IPS-15b (cell line): ENCODE measurements around the gene CELA2A.

Experiments
- H3K27me3 ChIP-seq: one replicate; pipeline ENCODE4 v1.6.1; 2013; ENCODE audit warnings: low read length; ENCODE audit not compliant: control insufficient read depth, insufficient read depth
- H3K36me3 ChIP-seq: one replicate; pipeline ENCODE4 v1.6.1; 2013; ENCODE audit warnings: low read length; ENCODE audit not compliant: control insufficient read depth, insufficient read depth
- H3K4me1 ChIP-seq: one replicate; pipeline ENCODE4 v1.6.1; 2013; ENCODE audit warnings: mild to moderate bottlenecking, low read length; ENCODE audit not compliant: control insufficient read depth, insufficient read depth
- H3K4me3 ChIP-seq: one replicate; pipeline ENCODE4 v1.5.1; 2013; ENCODE audit warnings: low read depth, low read length
- H3K9ac ChIP-seq: one replicate; pipeline ENCODE4 v1.6.1; 2013; ENCODE audit warnings: low read depth, mild to moderate bottlenecking, low read length
- H3K9me3 ChIP-seq: one replicate; pipeline ENCODE4 v1.6.1; 2013; ENCODE audit warnings: mild to moderate bottlenecking, low read length; ENCODE audit not compliant: control insufficient read depth, insufficient read depth

Gene CELA2A

DNA sequence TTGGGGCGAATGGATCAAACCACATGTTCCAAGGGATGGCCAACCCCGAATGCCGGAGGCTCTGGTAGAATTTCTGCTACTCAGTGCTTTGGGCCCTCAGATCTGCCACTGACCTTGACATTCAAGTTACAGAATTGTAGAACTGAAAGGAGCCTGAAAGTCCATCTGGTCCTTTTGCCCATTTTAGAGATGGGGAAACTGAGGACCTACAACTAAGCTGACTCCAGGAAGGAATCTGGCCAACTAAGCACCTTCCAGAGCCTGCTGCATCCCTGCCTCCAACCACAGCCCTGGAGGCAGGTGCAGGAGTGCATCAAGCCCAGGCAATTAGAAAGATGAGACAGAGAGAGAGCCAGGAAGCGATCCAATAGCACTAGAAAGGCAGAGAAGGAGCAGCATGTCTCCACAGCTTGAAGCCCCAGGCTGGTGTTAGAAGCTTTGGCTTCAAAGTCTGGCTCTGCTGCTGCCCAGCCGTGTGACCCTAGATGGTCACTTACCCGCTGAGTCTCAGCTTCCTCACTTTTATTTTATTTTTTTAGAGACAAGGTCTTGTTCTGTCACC is 19.6 kb upstream of the CELA2A start:
- H3K27me3 ChIP-seq, result no peaks in the 10 kb centered on the region
- no peaks in the 10 kb centered on the region for H3K4me1 ChIP-seq
- H3K9me3 ChIP-seq, result no peaks in the 10 kb centered on the region
- no peak overlapping the region for H3K4me3 ChIP-seq
- no peaks in the 10 kb centered on the region for H3K36me3 ChIP-seq
- no peak overlapping the region for H3K9ac ChIP-seq

GRCh38 chr1:15439325-15439724 is 17.2 kb upstream of the CELA2A start:
- Histone ChIP-seq H3K9me3 (no peaks in the 10 kb centered on the region), H3K4me3 (no peak overlapping the region), H3K9ac (no peak overlapping the region), H3K4me1 (no peaks in the 10 kb centered on the region), H3K27me3 (no peaks in the 10 kb centered on the region), H3K36me3 (no peaks in the 10 kb centered on the region)

DNA sequence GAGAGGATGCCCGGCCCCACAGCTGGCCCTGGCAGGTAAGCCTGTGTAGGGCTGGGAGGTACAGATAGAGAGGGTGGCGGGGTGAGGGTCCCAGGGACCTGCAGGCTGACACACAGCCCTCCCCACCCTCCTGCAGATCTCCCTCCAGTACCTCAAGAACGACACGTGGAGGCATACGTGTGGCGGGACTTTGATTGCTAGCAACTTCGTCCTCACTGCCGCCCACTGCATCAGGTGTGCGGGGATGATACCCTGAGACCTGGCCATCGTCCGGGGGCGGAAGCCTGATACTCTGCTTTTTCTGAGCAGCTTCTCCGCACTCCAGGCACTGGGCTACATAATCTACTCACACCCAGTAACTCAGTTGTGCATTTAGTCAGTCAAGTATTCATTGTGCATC is 16.2 kb upstream of the CELA2A start:
- Histone ChIP-seq H3K36me3 (no peaks in the 10 kb centered on the region), H3K4me1 (no peaks in the 10 kb centered on the region), H3K4me3 (no peak overlapping the region), H3K9ac (no peak overlapping the region), H3K9me3 (no peaks in the 10 kb centered on the region), H3K27me3 (no peaks in the 10 kb centered on the region)

DNA sequence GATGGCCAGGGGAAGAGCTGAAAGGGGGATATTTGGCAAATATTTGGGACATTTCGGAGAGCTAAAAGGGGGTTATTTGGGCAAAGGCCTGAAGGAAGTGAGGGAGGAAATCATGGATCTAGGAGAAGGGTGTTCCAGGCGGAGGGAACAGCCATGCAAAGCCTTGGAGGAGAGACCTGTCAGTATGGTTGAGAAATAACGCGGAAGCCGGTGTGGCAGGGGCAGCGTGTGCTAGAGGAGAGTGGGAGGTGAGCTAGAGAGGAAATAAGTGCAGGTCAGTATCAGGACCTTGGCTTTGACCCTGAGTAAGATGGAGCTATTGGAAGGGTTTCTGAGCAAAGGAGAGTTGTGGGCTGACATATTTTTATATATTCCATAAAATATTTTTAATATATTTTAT is 15.3 kb upstream of the CELA2A start:
- no peaks in the 10 kb centered on the region for H3K4me1 ChIP-seq
- H3K4me3 ChIP-seq, result no peak overlapping the region
- H3K27me3 ChIP-seq, result no peaks in the 10 kb centered on the region
- H3K36me3 ChIP-seq, result no peaks in the 10 kb centered on the region
- H3K9me3 ChIP-seq, result no peaks in the 10 kb centered on the region
- no peak overlapping the region for H3K9ac ChIP-seq

- no peaks in the 10 kb centered on the region for H3K36me3 ChIP-seq
- H3K4me3 ChIP-seq, result no peak overlapping the region
- no peaks in the 10 kb centered on the region for H3K27me3 ChIP-seq
- H3K4me1 ChIP-seq, result no peaks in the 10 kb centered on the region
- H3K9me3 ChIP-seq, result no peaks in the 10 kb centered on the region
- H3K9ac ChIP-seq, result no peak overlapping the region
Observed at GRCh38 chr1:15442119-15442518, 14.4 kb upstream of the CELA2A start.

- Histone ChIP-seq H3K9me3 (no peaks in the 10 kb centered on the region), H3K36me3 (no peaks in the 10 kb centered on the region), H3K4me1 (no peaks in the 10 kb centered on the region), H3K9ac (no peak overlapping the region), H3K4me3 (no peak overlapping the region), H3K27me3 (no peaks in the 10 kb centered on the region)
Observed at GRCh38 chr1:15442759-15443158, 13.8 kb upstream of the CELA2A start.

DNA sequence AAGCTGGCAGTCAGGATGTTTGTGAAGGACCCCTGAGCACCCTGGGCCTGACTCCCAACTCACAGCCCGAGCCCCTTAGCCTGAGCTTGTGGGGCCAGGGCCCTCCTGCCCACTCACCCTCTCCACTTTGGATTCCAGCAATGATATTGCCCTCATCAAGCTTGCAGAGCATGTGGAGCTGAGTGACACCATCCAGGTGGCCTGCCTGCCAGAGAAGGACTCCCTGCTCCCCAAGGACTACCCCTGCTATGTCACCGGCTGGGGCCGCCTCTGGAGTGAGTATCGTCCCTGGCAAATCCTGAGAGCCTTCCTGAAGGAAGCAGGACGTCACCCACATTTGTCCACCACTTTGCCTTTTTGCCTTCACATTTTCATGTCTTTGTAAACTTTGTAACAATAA is 13.3 kb upstream of the CELA2A start:
- no peaks in the 10 kb centered on the region for H3K27me3 ChIP-seq
- no peak overlapping the region for H3K9ac ChIP-seq
- no peaks in the 10 kb centered on the region for H3K36me3 ChIP-seq
- H3K4me3 ChIP-seq, result no peak overlapping the region
- no peaks in the 10 kb centered on the region for H3K9me3 ChIP-seq
- no peaks in the 10 kb centered on the region for H3K4me1 ChIP-seq

- Histone ChIP-seq H3K4me3 (no peak overlapping the region), H3K36me3 (no peaks in the 10 kb centered on the region), H3K9ac (no peak overlapping the region), H3K4me1 (no peaks in the 10 kb centered on the region), H3K9me3 (no peaks in the 10 kb centered on the region), H3K27me3 (no peaks in the 10 kb centered on the region)
Observed at GRCh38 chr1:15444468-15445389, 11.8 kb upstream of the CELA2A start.

GRCh38 chr1:15445390-15446122 is 11.0 kb upstream of the CELA2A start:
- Histone ChIP-seq H3K9me3 (no peaks in the 10 kb centered on the region), H3K9ac (no peak overlapping the region), H3K4me1 (no peaks in the 10 kb centered on the region), H3K27me3 (no peaks in the 10 kb centered on the region), H3K36me3 (no peaks in the 10 kb centered on the region), H3K4me3 (no peak overlapping the region)

DNA sequence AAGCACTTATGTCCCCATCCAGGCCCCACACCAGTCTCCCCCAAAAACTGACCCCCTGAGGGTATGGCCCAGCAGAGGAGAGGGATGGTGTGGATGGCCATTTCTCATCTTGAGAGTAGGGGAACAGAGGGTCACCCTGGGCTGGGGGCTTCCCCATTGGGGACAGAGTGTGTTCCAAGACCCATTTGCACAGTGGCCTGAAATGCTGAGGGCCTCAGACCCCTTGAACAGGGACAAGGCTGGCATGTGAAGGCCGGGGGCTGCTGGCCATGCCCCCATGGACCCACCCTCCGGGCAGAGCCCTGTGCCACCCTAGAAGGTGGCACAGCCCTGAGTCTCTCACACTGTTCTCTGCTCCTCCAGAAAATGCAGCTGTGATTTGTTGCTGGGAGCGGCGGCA is 10.3 kb upstream of the CELA2A start:
- Histone ChIP-seq H3K9ac (no peak overlapping the region), H3K9me3 (no peaks in the 10 kb centered on the region), H3K36me3 (no peaks in the 10 kb centered on the region), H3K4me3 (no peak overlapping the region), H3K4me1 (no peaks in the 10 kb centered on the region), H3K27me3 (no peaks in the 10 kb centered on the region)

DNA sequence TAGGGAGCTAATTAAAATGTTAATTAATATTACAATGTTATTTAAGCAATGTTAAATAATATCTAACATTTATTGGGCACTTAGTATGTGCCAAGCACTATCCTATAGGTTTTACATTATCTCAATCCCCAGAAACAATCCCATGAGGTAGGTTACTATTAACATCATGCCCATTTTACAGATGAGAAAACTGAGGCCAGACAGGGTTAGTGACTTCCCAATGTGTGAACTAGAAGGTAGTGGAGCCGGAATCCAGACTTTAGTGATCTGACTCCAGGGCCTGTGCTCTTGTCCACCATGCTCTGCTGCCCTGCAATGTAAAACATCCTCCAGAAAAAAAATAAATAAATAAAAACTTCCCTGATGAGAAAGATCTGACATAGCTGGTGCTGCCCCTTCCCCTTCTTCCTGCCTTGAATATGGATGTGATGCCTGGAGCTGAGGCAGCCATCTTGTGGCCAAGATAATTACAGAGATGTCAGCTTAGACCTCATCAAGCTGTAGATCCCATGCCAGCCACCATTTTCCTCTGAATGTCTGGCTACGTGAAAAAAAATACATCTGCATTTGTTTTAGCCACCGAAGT is 7.6 kb upstream of the CELA2A start:
- Histone ChIP-seq H3K27me3 (no peaks in the 10 kb centered on the region), H3K4me3 (no peak overlapping the region), H3K4me1 (no peaks in the 10 kb centered on the region), H3K9ac (no peak overlapping the region), H3K9me3 (no peaks in the 10 kb centered on the region), H3K36me3 (no peaks in the 10 kb centered on the region)
